ENCODE results near the gene GRK1. TPM values are rescaled to one million over a fixed set of nuclear protein-coding genes. Genes with fewer than 3 reads are reported as not detected.

GRK1 gene
- total RNA-seq, 1 donor from 2014 or later = not detected

DNA sequence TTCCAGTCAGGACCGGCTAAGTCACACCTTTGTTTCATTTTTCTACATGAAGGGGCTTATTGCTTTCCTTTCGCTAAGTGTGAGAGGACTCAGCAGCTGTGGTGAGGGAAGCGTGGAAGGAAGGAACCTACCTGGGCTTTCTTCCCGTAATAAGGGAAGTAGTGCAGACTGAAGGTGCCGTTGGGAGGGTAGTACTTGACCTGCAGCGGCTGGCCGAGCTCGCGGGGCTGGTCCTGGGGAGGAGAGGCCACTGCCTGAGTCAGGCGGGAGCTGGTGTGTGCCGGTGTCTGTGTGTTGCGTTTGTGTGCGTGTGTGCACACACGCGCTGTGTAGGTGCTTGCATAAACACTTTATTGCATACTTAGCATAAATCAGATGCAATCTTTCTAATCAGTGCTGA lies 16.7 kb upstream of the GRK1 start:
- DNase-seq (ENCODE audit: low spot score) = no peak

DNA sequence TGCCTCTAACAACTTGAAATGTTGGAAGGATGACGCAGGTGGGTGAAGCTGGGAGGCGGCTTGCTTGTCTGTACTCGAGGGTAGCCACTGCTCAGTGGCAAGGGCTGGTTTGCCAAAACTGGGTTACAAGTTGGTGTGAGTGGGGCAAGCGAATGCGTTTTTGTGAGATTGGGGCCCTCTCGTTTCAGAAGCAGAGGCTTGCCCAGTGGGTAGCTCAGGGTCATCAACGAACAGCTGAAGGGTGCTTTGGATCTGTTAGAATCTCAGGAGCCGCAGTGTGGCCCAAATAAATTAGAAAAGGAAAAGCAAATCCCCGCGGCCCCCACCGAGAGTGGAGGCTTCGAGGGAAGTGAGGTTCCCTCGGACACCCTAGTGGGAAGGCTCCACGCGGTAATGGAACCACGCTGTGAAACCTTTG lies 16.3 kb upstream of the GRK1 start:
- no peak for DNase-seq (ENCODE audit: low spot score)

DNA sequence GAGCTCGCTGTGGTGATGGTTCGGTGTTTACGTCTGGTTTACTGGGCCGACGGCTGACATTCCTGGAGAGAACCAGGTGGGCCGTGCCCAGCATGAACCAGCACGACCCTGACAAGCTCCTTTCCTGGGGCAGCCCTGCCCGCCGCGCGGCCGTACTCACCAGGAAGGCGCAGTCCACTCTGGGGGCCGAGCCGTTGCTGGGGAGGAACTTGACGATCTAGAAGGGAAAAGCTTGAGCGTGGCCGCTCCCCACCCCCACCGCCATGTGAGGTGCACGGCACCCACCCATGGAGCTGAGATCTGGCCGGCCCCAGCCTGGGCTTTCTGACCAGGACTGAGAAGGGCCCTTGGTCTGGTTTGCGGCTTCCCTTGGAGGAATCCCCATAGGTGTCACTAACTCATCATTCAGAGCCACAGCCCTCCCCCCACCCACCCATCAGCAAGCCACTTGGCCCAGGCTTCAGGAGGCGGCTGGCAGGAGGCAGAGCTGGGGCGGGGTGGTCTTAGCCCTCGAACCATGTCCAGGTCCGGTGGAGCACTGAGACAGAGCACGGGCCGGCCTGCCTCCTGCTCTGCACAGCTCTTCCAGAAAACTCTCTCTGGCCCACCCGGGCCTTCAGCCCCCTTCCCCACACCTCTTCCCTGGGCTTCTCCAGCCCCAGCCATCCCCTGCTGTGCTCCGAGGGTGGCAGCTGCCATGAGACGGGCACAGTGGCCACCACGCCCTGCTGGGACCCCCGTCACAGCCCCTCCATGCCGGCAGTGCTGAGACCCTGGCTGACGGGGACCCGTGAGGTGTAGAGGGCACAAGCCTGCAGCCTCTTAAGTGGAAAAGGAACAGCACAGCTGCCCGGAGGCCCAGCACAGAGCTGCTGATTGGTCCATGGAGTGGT lies 15.3 kb upstream of the GRK1 start:
- DNase-seq (ENCODE audit: low spot score) = no peak

DNA sequence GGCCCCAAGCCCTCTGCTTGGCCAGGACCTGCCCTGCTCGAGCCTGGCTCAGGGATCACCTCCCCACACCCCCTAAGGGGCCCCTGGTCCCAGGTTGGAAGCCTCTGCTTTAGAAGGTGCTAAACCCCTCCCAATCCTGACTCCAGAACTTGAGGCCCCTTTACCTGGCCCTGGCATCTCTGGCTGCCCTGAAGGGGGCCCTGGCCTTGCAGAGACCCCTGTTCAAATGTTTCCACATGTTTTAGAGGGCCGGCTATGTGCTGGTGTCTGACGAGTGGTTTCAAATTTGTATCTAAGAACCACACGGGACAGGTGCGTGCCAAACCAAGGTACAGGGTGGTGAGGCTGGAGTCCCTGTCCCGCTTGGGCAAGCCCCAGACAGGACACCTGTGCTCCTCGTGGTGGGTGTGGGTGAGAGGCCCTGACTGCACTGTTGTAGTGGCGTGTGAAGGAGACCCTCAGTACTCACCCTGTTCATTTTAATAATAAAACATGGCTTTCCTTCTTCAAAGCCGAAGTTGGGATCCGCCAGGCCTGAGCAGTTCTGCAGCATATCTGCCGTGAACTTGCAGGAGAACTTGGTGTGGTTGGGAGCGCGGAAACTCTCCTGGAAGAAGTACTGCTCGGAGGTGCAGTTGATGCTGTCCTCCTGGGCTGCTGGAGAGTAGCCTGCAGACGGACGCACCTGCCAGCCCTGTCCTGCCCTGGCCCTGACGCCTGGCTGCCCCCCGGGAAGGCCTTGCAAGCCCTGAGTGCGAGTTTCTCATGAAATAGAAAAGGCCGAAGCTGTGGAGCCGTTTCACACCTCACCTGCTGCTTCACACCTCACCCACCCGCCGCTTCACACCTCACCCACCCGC lies 14.4 kb upstream of the GRK1 start:
- DNase-seq (ENCODE audit: low spot score) = no peak

DNA sequence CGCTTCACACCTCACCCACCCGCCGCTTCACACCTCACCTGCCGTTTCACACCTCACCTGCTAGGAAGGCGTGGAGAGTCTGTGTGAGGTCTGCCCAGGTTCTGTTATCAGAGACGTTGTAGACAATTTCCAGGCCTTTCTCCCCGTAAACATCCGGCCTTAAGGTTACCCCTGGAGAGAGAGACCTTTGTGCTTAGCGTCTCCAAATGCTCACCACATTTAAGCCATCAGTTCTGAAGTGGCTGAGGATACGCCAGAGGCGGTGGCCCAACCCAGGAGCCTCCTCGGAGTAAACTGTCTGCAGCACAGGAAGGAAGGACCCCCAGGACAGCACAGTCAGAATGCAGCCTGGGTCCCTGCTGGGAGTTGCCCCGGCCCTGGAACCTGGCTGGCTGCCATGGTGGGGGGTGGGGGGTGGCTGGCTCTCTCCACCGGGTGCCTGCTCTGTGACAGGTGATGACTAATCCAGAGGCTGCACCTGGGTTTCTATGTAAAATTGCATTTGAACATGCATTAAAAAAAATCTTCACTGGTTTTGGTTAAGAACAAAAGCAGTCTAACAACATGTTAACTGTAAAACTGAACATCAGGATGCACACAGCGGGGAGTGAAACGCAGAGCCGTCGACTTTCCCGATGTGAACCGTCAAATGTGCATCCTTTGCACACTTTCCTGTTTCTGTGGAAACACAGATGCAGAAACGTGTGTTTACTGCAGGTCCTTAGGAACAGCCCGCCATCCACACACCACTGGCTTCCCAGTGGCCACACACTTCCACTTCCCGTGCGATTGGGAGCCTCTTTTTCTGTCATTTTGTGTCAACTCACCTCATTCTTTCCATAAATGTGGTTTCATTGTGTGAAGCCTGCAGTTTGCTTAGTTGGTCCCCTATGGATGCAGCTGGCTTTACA lies 13.5 kb upstream of the GRK1 start:
- DNase-seq (ENCODE audit: low spot score) = no peak

DNA sequence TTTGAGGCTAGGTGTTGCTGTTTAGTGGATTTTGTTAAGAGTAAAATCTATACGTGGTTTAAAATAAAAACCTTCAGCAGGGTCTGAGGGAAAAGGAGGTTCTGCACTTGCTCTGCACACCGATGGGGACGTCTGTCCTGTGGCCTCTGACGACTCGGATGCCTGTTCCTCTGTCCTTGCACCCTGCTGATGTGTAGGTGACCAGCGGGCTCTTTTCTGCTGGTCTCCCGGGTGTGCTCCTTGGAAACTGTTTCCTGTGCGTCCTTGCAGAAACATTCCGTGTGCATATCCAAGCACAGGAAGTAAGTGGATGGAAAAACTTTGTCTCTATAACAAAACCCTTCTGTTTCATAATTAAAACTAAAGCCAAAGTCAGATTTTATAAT lies 12.9 kb upstream of the GRK1 start:
- no peak for DNase-seq (ENCODE audit: low spot score)

DNA sequence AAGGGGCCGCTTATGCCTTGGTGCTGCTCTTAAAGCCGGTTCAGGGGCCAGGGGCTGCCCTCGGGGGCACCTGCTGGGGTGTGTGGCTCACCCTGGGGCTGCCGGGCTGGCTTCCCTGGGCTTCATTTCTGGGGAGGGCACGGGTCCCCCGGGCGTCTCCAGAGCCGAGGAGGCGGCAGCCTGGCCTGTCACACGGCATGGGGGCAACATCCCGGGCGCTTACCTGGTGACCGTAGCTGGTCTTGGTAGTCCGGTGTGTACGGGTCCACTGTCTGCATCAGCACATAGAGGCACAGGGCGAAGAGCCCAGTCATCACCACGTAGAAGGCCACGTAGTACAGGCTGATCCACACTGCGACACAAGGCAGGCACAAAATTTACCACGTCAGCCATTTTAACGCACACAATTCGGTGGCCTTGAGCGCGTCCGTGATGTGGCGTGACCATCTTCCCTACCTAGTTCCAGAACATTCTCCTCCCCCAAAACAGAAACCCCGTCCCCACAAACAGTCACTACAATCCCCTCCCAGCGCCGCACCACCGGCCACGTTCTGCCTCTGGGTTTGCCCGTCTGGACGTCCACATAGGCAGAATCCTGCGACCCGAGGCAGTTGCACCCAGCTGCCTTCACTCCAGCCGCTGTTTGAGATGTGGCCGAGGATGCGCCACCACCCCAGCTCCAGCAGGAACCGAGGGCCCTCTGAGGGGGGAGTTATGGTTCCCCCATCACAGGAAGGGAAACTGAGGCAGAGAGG lies 12.3 kb upstream of the GRK1 start:
- DNase-seq (ENCODE audit: low spot score) = no peak

DNA sequence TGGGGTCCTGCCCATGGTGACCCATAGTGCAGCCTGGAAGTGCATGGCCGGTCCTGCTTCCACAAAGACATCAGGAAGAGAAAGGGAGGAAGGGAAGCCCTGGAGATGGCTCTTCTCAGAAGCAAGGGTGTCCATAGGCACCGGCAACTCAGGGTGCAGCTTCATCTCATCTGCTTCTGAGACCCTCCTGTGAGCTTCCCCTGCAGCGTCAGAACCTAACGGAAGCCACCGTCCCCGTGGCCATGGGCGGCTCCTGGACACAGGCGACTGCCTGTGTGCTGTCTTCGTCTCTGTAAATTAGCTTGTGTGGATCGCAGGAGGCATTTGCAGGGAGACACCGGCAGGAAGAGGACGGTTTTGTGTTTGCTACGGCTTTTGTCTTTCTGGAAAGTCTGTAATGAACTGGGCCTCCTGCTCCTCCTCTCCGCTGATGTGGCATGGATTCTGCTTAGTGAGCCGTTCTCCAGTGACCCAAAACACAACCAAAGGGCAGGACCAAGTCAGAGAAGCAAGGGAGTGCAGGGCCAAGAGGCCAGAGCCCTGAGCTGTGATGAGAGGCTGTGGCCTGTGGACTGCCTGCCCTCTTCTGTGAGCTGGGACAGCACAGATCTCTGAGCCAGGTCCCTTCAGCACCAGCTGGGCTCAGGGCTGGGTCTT lies 11.5 kb upstream of the GRK1 start:
- no peak for DNase-seq (ENCODE audit: low spot score)

DNA sequence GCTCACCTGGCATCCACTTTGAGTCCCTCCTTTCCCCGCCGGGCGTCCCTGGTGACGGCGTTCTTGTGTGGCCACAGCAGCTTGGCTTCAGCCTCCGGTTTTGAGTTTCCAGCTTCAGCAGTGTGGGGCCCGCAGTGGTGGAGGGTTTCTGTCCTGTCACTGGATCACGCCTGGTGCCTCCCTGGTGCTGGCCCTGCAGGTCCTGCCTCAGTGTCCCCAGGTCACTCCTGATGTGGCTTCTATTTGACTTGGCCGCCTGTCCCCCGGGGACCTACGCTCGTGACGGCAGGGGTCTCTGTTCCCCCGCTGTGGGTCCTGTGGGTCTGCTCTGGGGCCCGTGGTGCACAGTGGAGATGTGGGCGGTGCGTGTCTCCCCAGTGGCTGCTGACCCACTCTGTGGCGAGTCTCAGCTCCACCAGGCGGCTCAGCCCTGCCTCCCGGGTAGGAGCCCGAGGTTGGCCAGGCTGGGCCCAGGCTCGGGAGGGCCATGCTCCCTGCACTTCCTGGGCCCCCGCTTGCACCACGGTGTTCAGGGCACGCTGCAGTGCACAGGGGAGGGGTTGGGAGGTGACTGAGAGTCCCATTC lies 10.9 kb upstream of the GRK1 start:
- no peak for DNase-seq (ENCODE audit: low spot score)

DNA sequence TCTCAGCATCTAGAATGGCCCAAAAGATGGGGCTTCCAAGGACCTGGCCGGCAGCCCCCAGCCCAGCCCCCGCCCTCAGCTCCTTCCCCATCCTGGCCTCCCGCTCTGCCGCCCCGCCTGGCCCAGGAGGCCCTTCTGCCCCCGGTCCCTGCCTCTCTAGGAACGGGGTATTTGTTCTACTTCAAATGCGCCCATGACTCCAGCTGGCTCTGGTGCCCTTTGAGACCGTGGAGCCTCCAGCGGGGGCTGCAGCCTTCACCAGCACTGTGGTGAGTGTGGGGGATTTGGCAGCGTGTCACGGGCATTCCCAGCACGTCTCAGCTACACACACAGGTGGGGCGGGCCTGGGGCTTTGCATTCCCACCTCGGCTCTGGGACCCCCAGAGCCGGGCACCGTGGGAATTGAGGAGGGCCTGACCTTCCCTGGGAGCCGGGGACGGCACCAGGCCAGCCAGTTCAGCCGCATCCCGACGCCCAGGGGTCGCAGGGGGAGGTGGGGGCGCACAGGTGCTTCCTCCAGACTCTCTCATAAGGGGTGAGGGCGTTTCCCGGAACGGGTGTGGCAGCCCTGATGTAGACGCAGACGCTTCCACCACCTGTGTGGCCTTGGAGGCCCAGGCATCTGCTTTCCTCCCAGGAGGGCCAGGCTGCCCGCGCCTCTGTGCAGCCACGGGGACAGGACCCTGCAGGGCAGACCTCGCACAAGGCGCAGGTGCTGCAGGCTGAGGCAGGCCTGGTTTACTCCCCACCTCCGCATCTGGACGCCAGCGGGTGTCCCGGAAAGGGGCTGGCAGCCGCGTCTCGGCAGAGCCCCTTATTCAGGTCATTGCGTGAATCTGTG lies 10.0 kb upstream of the GRK1 start:
- no peak for DNase-seq (ENCODE audit: low spot score)

DNA sequence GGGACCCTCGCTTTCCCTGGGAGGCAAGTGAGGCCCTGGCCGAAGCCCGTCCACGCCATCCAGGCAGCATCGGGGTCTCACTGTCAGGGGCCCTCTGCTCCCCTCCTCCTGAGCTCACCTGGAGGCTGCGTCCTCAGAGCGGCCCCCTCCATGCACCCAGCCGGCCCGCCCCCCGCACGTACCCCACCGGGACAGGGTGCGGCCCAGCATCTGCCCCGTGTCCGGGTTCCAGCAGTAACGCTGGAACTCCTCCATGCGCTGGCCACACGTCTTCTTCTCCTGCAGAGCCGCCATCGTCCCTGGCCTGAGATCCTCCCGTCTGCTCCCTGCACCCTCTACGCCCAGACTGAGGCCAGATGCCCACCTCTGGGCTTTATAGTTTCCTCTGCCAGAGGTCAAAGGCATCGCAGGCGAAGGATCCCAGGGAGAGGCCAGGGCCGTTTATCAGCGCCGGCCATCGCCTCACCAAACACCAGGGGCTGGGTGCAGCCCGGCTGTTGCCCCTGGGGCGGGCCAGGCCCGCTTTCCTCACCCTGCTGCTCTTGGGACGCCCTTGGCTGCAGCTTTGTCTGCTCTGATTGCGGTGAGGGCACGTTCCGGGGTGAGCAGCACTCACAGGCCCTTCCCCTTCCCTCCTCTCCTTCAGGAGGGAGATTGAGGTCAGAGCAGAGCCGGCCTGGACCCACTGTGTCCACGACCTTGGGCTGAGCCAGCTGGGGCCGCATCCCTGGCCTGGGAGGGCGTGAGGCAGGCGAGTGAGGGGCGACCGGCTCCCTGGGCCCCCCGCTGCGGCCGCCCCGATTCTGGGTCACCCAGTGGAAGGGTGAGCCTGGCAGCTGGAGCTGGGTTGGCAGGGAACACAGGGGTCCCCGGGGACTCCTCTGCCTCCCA lies 8.9 kb upstream of the GRK1 start, which contains the start of gene ATP4B:
Gene ATP4B (minus strand): TSS at position 348 of the 891 bp plus-strand sequence. CDS start 54 bp downstream, at position 294.
- no peak for DNase-seq (ENCODE audit: low spot score)

DNA sequence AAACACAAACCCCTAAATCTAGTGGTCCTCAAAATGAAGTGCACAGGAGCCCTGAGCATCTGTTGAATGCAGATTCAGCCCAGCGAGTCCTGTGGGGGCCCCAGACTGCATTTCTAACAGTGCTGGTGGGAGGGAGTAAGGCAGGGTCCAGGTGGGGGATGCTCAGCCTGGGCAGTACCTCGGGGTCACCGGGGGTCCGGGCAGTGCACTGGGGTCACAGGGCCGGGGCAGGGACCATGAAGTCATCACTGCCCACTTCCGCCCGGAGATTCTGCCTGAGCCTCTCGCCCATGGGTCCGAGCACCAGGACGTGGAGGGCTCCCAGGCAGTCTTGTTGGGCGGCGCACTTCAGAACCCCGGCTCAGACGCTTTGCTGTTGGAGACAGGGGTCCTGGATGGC lies 8.2 kb upstream of the GRK1 start:
- DNase-seq (ENCODE audit: low spot score) = no peak

DNA sequence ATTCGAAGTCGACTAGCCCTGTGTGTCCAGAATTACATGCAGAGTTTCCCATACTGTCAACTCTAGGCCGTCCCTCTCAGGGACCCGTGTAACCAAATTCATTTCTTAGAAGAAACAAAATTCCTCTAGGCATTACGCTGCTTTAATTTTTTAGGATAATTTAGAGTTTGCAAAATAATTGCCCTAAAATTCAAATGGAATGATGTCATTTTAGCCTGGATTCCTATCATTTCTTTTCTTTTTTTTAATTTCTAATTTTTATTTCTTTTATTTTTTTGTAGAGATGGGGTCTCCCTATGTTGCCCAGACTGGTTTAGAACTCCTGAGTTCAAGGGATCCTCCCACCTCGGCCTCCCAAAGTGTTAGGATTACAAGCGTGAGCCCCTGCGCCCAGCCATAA lies 7.7 kb upstream of the GRK1 start:
- DNase-seq (ENCODE audit: low spot score) = no peak

DNA sequence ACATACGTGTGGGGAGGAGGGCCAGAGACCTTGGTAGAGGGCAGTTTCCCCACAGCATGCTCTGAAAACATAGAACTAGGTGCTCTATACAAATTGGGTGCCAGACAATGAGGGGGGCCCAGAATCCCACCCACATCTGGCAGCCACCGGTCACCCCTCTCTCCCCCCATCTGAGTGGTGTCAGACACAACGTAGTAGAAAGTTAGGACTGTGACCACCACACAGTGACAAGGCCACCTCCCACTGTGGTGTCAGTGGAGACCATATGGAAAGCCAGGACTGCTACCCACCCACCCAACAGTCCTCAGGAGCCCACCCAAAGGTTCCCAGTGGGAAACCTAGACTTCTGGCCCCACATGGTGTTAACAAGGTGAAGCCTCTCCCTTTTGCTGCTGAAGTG lies 7.0 kb upstream of the GRK1 start:
- no peak for DNase-seq (ENCODE audit: low spot score)

DNA sequence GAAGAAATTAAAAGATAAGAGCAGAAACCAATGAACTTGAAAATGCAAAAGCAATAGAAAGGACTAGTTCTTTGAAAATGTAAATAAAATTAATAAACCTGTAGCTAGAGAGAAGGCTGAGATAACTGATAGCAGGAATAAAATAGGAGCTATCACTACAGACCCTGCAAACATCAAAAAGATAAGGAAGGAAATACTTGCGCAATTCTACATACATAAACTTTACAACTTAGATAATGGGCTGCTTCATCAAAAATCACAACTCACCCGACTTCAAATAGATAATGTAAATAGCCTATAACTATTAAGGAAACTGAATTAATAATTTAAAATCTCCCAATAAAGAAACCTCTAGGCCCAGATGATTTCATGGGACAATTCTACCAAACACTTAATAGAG lies 5.5 kb upstream of the GRK1 start:
- DNase-seq (ENCODE audit: low spot score) = no peak

DNA sequence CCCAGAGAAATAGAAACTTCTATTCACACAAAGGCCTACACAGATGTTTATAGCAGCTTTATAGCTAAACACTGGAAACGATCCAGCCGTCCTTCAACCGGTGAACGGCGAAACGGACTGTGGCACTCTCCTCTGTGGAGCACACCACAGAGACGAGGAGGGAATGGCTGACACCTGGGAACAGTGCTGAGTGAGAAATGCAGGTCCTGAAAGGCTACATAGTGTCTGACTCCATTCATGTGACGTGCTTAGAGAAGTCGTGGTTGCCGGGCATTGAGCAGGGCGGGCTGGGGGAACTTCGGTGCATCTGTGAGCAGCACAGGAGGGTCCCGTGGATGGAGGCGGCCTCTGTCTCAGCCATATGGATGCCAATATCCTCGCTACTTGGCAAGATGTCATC lies 3.1 kb upstream of the GRK1 start:
- DNase-seq (ENCODE audit: low spot score) = no peak

DNA sequence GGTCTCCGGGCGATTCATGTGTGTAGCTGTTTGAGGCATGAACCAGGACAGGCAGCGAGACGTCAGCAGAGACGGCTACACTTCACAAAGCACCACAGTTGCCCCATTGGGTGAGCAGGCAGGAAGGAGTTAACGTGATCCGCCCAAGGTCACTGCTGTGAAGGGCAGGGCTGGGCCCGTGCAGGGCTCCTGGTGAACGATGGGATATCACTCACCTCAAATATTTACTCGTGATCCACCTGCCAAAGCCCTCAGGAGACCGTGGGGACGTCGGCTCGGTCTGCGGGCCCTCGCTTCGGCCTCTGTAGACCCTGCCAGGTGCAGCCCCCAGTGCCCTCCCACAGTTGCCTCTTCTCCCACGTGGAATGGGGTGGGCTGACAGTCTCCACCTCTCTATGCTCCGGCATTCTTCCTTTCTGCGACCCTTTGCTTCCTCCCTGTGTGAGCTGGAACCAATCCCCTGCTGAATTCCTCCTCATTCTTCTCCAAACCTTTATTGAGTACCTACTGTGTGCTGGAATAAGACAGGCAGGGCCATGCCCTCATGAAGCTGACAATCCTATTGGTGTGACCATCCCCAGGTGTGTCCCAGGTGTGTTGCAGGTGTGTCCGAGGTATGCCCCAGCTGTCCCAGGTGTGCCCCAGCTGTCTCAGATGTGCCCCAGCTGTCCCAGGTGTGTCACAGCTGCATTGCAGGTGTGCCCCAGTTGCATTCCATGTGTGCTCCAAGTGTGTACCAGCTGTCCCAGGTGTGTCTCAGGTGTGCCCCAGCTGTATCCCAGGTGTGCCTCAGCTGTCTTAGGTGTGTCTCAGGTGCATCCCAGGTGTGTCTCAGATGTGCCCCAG lies 2.0 kb upstream of the GRK1 start:
- no peak for DNase-seq (ENCODE audit: low spot score)

Measured in mucosa of gallbladder (tissue), 1 donor.